Ishikawa (cell line): ENCODE results near the gene ROBO1.

Experiments used
- CEBPB ChIP-seq: IDR thresholded peaks from 2 replicates; pipeline ENCODE4 v1.6.1; 2012
- CREB1 ChIP-seq: IDR thresholded peaks from 2 replicates; pipeline ENCODE4 v1.6.1; 2012; ENCODE audit warnings: low read depth
- EGR1 ChIP-seq: IDR thresholded peaks from 2 replicates; pipeline ENCODE4 v1.6.1; 2012
- EP300 ChIP-seq: IDR thresholded peaks from 2 replicates; pipeline ENCODE4 v1.6.1; 2012; ENCODE audit warnings: borderline replicate concordance
- FOXM1 ChIP-seq: IDR thresholded peaks from 2 replicates; pipeline ENCODE4 v1.6.1; 2012; ENCODE audit warnings: low read depth, borderline replicate concordance
- MAX ChIP-seq: IDR thresholded peaks from 2 replicates; pipeline ENCODE4 v1.6.1; 2012
- NFIC ChIP-seq: IDR thresholded peaks from 2 replicates; pipeline ENCODE4 v1.6.1; 2012
- RAD21 ChIP-seq: IDR thresholded peaks from 2 replicates; pipeline ENCODE4 v1.6.1; 2012; ENCODE audit warnings: low read depth
- REST ChIP-seq: IDR thresholded peaks from 2 replicates; pipeline ENCODE4 v1.6.1; 2012; ENCODE audit warnings: low read depth, mild to moderate bottlenecking
- TAF1 ChIP-seq: IDR thresholded peaks from 2 replicates; pipeline ENCODE4 v1.6.1; 2012; ENCODE audit warnings: low read depth, mild to moderate bottlenecking
- TCF12 ChIP-seq: IDR thresholded peaks from 2 replicates; pipeline ENCODE4 v1.6.1; 2012; ENCODE audit warnings: low read depth
- USF1 ChIP-seq: IDR thresholded peaks from 2 replicates; pipeline ENCODE4 v1.6.1; 2012
- YY1 ChIP-seq: IDR thresholded peaks from 2 replicates; pipeline ENCODE4 v1.6.1; 2012; ENCODE audit warnings: low read depth
- ZBTB7A ChIP-seq: IDR thresholded peaks from 2 replicates; pipeline ENCODE4 v1.6.1; 2012; ENCODE audit warnings: low read depth

- TF ChIP-seq EP300: no peak
- no peak for TF ChIP-seq FOXM1
- TF ChIP-seq TCF12: no peak
- no peak for TF ChIP-seq MAX
- no peak for TF ChIP-seq YY1
- TF ChIP-seq REST: no peak
- TF ChIP-seq NFIC: no peak
- no peak for TF ChIP-seq RAD21
- no peak for TF ChIP-seq EGR1
- no peak for TF ChIP-seq TAF1
- TF ChIP-seq CEBPB: no peak
- no peak for TF ChIP-seq CREB1
- no peak for TF ChIP-seq USF1
- no peak for TF ChIP-seq ZBTB7A
Measured at GRCh38 chr3:79560698-79561097, 207.1 kb downstream of the ROBO1 start.
